T-helper 22 cell (primary cell): Measurements from ENCODE around the gene FAM111A.

Experiments
- DNase-seq: peaks from one replicate; pipeline ENCODE4 v3.0.0-alpha.2; 2020; ENCODE audit warnings: low read depth

The FAM111A gene

GRCh38 chr11:59200423-59200746 is 57.7 kb downstream of the FAM111A start:
- no peak for DNase-seq

- no peak for DNase-seq
These were observed 58.7 kb downstream of the FAM111A start for GRCh38 chr11:59201353-59201752.
